Measurements from ENCODE around the gene ALDH2. TPM values are rescaled to one million over a fixed set of nuclear protein-coding genes. Genes with fewer than 3 reads are reported as not detected.
"Not testable (repeated sequence)": the region's sequence is repeated elsewhere in the genome, so short reads cannot be mapped to it uniquely, and the experiment has no call there.

The ALDH2 gene
- total and polyA plus RNA-seq, 10 of the 15 experiments (the other 5 are each of a cell fraction or from before 2014, with no cell fraction given), result 1.4 to 16.4 (median 8.7) TPM

GRCh38 chr12:111828338-111828979 lies 61.7 kb downstream of the ALDH2 start (continued):
- no peak for TF ChIP-seq ATF3 (IDR thresholded peaks at IDR 0.05; ENCODE audit: borderline replicate concordance, extremely low read depth, low read depth, low read length)

- H3K4me1 ChIP-seq (ENCODE audit: control insufficient read depth, insufficient read depth, low read length); H2AFZ ChIP-seq (ENCODE audit: control insufficient read depth, low read depth, low read length); POLR2A ChIA-PET; H4K20me1 ChIP-seq (ENCODE audit: control insufficient read depth, insufficient read depth); H3K4me2 ChIP-seq (ENCODE audit: control insufficient read depth, insufficient read depth); H3K9ac ChIP-seq (ENCODE audit: control insufficient read depth, insufficient read depth, low read length); H3K79me2 ChIP-seq (ENCODE audit: control insufficient read depth, insufficient read depth, low read length); H3K27ac ChIP-seq (ENCODE audit: control insufficient read depth, insufficient read depth); DNase-seq (ENCODE audit: low read depth, low spot score); SMC1A ChIA-PET (ENCODE audit: uncharacterized antibody, unreplicated experiment); H3K36me3 ChIP-seq (ENCODE audit: control insufficient read depth in 2 of 2, insufficient read depth in 2 of 2, low read length in 1 of 2); ATAC-seq; BruUV-seq (replicated peaks); FAIRE-seq; H3K27me3 ChIP-seq (replicated peaks in 1 of 2; ENCODE audit: control insufficient read depth in 2 of 2, insufficient read depth in 2 of 2, low read length in 1 of 2); CTCF ChIA-PET; H3K4me3 ChIP-seq; in situ Hi-C loops (cut with MboI); intact Hi-C loops (cut with micrococcal nuclease; ENCODE audit: unreplicated experiment); RAD21 ChIA-PET (ENCODE audit: unreplicated experiment); H3K9me3 ChIP-seq (replicated peaks; ENCODE audit: control insufficient read depth, insufficient read depth, low read length): not testable (repeated sequence)
- 52% methylated on average over 3 of the region's 3 CpGs for WGBS (ENCODE audit: insufficient coverage, insufficient replicate concordance, low lambda C conversion rate, missing lambda C conversion rate)
Observed at GRCh38 chr12:111829635-111830034, 62.9 kb downstream of the ALDH2 start.

GRCh38 chr12:111834740-111835386 lies 68.1 kb downstream of the ALDH2 start:
- BruUV-seq (replicated peaks); in situ Hi-C loops (cut with MboI); H3K27ac ChIP-seq (ENCODE audit: control insufficient read depth, insufficient read depth); H3K36me3 ChIP-seq (ENCODE audit: control insufficient read depth in 2 of 2, insufficient read depth in 2 of 2, low read length in 1 of 2); H3K79me2 ChIP-seq (ENCODE audit: control insufficient read depth, insufficient read depth, low read length); DNase-seq (ENCODE audit: low read depth, low spot score); H4K20me1 ChIP-seq (ENCODE audit: control insufficient read depth, insufficient read depth); FAIRE-seq; ATAC-seq; CTCF ChIA-PET; POLR2A ChIA-PET; H3K4me1 ChIP-seq (ENCODE audit: control insufficient read depth, insufficient read depth, low read length); H3K4me3 ChIP-seq; H3K4me2 ChIP-seq (ENCODE audit: control insufficient read depth, insufficient read depth); intact Hi-C loops (cut with micrococcal nuclease; ENCODE audit: unreplicated experiment); H3K9ac ChIP-seq (ENCODE audit: control insufficient read depth, insufficient read depth, low read length); H3K27me3 ChIP-seq (replicated peaks in 1 of 2; ENCODE audit: control insufficient read depth in 2 of 2, insufficient read depth in 2 of 2, low read length in 1 of 2); SMC1A ChIA-PET (ENCODE audit: uncharacterized antibody, unreplicated experiment); H2AFZ ChIP-seq (ENCODE audit: control insufficient read depth, low read depth, low read length); H3K9me3 ChIP-seq (replicated peaks; ENCODE audit: control insufficient read depth, insufficient read depth, low read length): not testable (repeated sequence)
- WGBS (ENCODE audit: insufficient coverage, insufficient replicate concordance, low lambda C conversion rate, missing lambda C conversion rate), result 61% methylated on average over 22 of the region's 22 CpGs
- RAD21 ChIA-PET (ENCODE audit: unreplicated experiment), result interaction anchor here (0.5 kb wide), 1 partner anchor 101 kb away, joined by 3 read pairs; no protein-coding TSS in a partner anchor

- BruUV-seq (replicated peaks); CTCF ChIA-PET; H4K20me1 ChIP-seq (ENCODE audit: control insufficient read depth, insufficient read depth); H3K9ac ChIP-seq (ENCODE audit: control insufficient read depth, insufficient read depth, low read length); intact Hi-C loops (cut with micrococcal nuclease; ENCODE audit: unreplicated experiment); SMC1A ChIA-PET (ENCODE audit: uncharacterized antibody, unreplicated experiment); FAIRE-seq; H3K9me3 ChIP-seq (replicated peaks; ENCODE audit: control insufficient read depth, insufficient read depth, low read length); H3K79me2 ChIP-seq (ENCODE audit: control insufficient read depth, insufficient read depth, low read length); H3K4me3 ChIP-seq; H3K27me3 ChIP-seq (replicated peaks in 1 of 2; ENCODE audit: control insufficient read depth in 2 of 2, insufficient read depth in 2 of 2, low read length in 1 of 2); H3K4me1 ChIP-seq (ENCODE audit: control insufficient read depth, insufficient read depth, low read length); H3K27ac ChIP-seq (ENCODE audit: control insufficient read depth, insufficient read depth); POLR2A ChIA-PET; ATAC-seq; H3K36me3 ChIP-seq (ENCODE audit: control insufficient read depth in 2 of 2, insufficient read depth in 2 of 2, low read length in 1 of 2); H3K4me2 ChIP-seq (ENCODE audit: control insufficient read depth, insufficient read depth); H2AFZ ChIP-seq (ENCODE audit: control insufficient read depth, low read depth, low read length); DNase-seq (ENCODE audit: low read depth, low spot score); in situ Hi-C loops (cut with MboI): not testable (repeated sequence)
- WGBS (ENCODE audit: insufficient coverage, insufficient replicate concordance, low lambda C conversion rate, missing lambda C conversion rate), result 89% methylated on average over 28 of the region's 28 CpGs
- RAD21 ChIA-PET (ENCODE audit: unreplicated experiment), result interaction anchor here (0.5 kb wide), 1 partner anchor 102 kb away, joined by 3 read pairs; no protein-coding TSS in a partner anchor
Observed at GRCh38 chr12:111835531-111836181, 68.9 kb downstream of the ALDH2 start.

Data from GM12878 (cell line).